AG10803 (cell line): ENCODE measurements around the gene ZC2HC1C.
A peak's percentile ranks its signal among the peaks of the same experiment; 100 is the strongest.

Experiments
- DNase-seq: peaks from one replicate; pipeline ENCODE4 v3.0.0; 2010; ENCODE audit warnings: low read depth
- H3K4me3 ChIP-seq: 2 replicates; pipeline ENCODE4 v1.5.1; 2011; ENCODE audit warnings: mild to moderate bottlenecking, low read length, control low read depth
- TF ChIP-seq, protein P1 (sequence below): conservative IDR thresholded peaks from 2 replicates; pipeline ENCODE4 v1.5.1; 2011; ENCODE audit warnings: mild to moderate bottlenecking, low read length, control low read depth, inconsistent platforms

The ZC2HC1C gene

GRCh38 chr14:75046899-75047298 is 22.5 kb upstream of the ZC2HC1C start:
- TF ChIP-seq, protein P1, sequence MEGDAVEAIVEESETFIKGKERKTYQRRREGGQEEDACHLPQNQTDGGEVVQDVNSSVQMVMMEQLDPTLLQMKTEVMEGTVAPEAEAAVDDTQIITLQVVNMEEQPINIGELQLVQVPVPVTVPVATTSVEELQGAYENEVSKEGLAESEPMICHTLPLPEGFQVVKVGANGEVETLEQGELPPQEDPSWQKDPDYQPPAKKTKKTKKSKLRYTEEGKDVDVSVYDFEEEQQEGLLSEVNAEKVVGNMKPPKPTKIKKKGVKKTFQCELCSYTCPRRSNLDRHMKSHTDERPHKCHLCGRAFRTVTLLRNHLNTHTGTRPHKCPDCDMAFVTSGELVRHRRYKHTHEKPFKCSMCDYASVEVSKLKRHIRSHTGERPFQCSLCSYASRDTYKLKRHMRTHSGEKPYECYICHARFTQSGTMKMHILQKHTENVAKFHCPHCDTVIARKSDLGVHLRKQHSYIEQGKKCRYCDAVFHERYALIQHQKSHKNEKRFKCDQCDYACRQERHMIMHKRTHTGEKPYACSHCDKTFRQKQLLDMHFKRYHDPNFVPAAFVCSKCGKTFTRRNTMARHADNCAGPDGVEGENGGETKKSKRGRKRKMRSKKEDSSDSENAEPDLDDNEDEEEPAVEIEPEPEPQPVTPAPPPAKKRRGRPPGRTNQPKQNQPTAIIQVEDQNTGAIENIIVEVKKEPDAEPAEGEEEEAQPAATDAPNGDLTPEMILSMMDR = no peak
- no peak overlapping the region for H3K4me3 ChIP-seq
- peak; percentile 19 for DNase-seq

GRCh38 chr14:75047506-75047905 is 21.9 kb upstream of the ZC2HC1C start:
- no peak overlapping the region for H3K4me3 ChIP-seq
- peak; percentile 45 for DNase-seq
- TF ChIP-seq, protein P1 = no peak

DNA sequence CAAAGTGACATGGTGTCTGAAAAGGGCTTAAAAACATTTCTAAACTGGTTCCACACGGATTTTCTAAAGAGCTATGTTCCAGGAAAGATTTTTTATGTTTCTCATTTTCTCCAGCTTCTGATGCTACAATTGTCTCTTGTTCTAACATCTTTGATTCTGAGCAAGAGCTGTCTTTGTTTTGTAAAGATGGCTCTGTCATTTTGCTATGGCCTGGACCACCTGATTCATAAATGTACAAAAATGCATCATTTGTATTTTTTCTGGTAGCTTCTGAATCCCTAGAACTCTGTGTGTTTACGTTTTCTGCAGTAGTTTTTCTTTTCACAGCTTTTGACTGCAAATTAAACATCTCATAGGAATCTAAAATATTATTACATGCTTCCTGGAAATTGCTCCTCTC is 21.3 kb upstream of the ZC2HC1C start:
- DNase-seq = no peak
- TF ChIP-seq, protein P1 = no peak

GRCh38 chr14:75049136-75049535 is 20.3 kb upstream of the ZC2HC1C start:
- TF ChIP-seq, protein P1 = no peak
- no peak for DNase-seq

More for the DNA sequence above, 21.3 kb upstream of the ZC2HC1C start:
- no peak overlapping the region for H3K4me3 ChIP-seq

GRCh38 chr14:75049731-75050201 is 19.7 kb upstream of the ZC2HC1C start:
- DNase-seq = peak; percentile 95
- no peak overlapping the region for H3K4me3 ChIP-seq
- TF ChIP-seq, protein P1 = no peak

More at GRCh38 chr14:75049136-75049535, 20.3 kb upstream of the ZC2HC1C start:
- no peak overlapping the region for H3K4me3 ChIP-seq

GRCh38 chr14:75050852-75051555 is 18.4 kb upstream of the ZC2HC1C start, which contains the start of gene MLH3:
TSS of gene MLH3 (minus strand) at chr14:75051467. CDS start at chr14:75049655, 1,812 bp downstream.
- TF ChIP-seq, protein P1 = no peak
- peak; percentile 67 for DNase-seq
- H3K4me3 ChIP-seq = peak within 1 kb of the TSS; percentile 57

DNA sequence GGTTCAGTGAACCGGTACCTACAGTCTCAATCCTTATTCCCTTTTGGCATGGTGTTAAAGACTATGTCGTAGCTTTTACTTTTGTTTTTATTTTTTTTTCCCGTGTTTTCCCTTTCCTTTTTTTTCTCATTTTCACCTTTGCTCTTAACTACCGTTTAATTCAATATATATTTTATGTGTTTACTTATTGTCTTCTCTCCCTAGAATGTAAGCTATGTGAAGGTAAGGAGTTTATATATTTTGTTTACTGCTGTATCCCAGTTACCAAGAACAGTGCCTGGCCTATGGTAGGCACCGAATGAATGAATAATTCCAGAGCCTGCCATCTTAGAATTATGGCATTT is 17.9 kb upstream of the ZC2HC1C start:
- DNase-seq = no peak
- peak overlapping the region; percentile 57 for H3K4me3 ChIP-seq
- TF ChIP-seq, protein P1 = no peak
